OCI-LY3 (cell line): ENCODE data around the gene PTBP3.

Experiments
- H2AFZ ChIP-seq: fragments of 200-600, 300-600 bp; shearing (Covaris generic); 2 replicates; pipeline ENCODE4 v1.6.0; 2014; ENCODE audit warnings: antibody characterized with exemption, low read depth, low read length
- H3K27ac ChIP-seq: fragments of 200-600, 300-600 bp; sonication (generic); 2 replicates; pipeline ENCODE4 v1.5.1; 2014; ENCODE audit warnings: mild to moderate bottlenecking, low read length, moderate library complexity, mixed read lengths
- H3K27me3 ChIP-seq: fragments of 200-600, 300-600 bp; sonication (generic); 2 replicates; pipeline ENCODE4 v1.6.1; 2014; ENCODE audit warnings: low read depth, low read length, mixed read lengths
- H3K36me3 ChIP-seq: fragments of 200-600, 300-600 bp; sonication (generic); replicated peaks from 2 replicates; pipeline ENCODE3; 2014; ENCODE audit warnings: low read depth, low read length, mixed read lengths
- H3K4me1 ChIP-seq: fragments of 300-600, 200-600 bp; sonication (generic); 2 replicates; pipeline ENCODE4 v1.6.1; 2014; ENCODE audit warnings: low read length, mixed read lengths
- H3K4me2 ChIP-seq: fragments of 200-600, 300-600 bp; sonication (generic); 2 replicates; pipeline ENCODE4 v1.6.1; 2014; ENCODE audit warnings: low read length, mixed read lengths
- H3K4me3 ChIP-seq: fragments of 300-600, 200-600 bp; sonication (generic); 2 replicates; pipeline ENCODE4 v1.5.1; 2014; ENCODE audit warnings: antibody characterized with exemption, mild to moderate bottlenecking, low read length, moderate library complexity
- H3K79me2 ChIP-seq: fragments of 300-600, 200-600 bp; shearing (Covaris generic); 2 replicates; pipeline ENCODE4 v1.6.1; 2014; ENCODE audit warnings: mild to moderate bottlenecking, low read length, mixed read lengths
- H3K9ac ChIP-seq: fragments of 300-600, 200-600 bp; shearing (Covaris generic); 2 replicates; pipeline ENCODE4 v1.6.0; 2014; ENCODE audit warnings: mild to moderate bottlenecking, low read length, moderate library complexity
- H3K9me3 ChIP-seq: fragments of 200-600, 300-600 bp; shearing (Covaris generic); 2 replicates; pipeline ENCODE4 v1.6.1; 2014; ENCODE audit warnings: low read length, mixed read lengths; ENCODE audit not compliant: insufficient read depth
- H4K20me1 ChIP-seq: fragments of 200-600, 300-600 bp; sonication (generic); 2 replicates; pipeline ENCODE4 v1.6.1; 2016; ENCODE audit warnings: low read length, mixed read lengths; ENCODE audit not compliant: insufficient read depth
- CTCF ChIP-seq: fragments of 200-600, 300-600 bp; sonication (generic); IDR thresholded peaks from 2 replicates; pipeline ENCODE4 v1.5.1; 2014; ENCODE audit warnings: antibody characterized with exemption, low read length, low read depth
- EZH2phosphoT487 ChIP-seq: fragments of 200-600 bp; shearing (Covaris generic); IDR thresholded peaks from 2 replicates; pipeline ENCODE4 v1.6.1; 2018; ENCODE audit warnings: antibody characterized with exemption, mixed run types, low read depth

Gene PTBP3

GRCh38 chr9:112180387-112180881 lies 153.0 kb downstream of the PTBP3 start:
- H2AFZ ChIP-seq: 0 out of 2 replicates have a peak overlapping the region, but pooled peaks have one; percentile 6
- H3K36me3 ChIP-seq: no peaks in the 10 kb centered on the region
- H3K4me3 ChIP-seq: no peak overlapping the region
- no peak overlapping the region for H3K9ac ChIP-seq
- H3K79me2 ChIP-seq: no peaks in the 10 kb centered on the region
- no peak for TF ChIP-seq EZH2phosphoT487
- no peak for TF ChIP-seq CTCF
- H3K27me3 ChIP-seq: peaks cover 17% of the 10 kb centered on the region
- no peak overlapping the region for H3K4me2 ChIP-seq
- no peaks in the 10 kb centered on the region for H3K9me3 ChIP-seq
- H3K27ac ChIP-seq: no peak overlapping the region
- no peaks in the 10 kb centered on the region for H4K20me1 ChIP-seq
- peaks cover 4% of the 10 kb centered on the region; the same call in 1 of the 2 replicates for H3K4me1 ChIP-seq

GRCh38 chr9:112179816-112180215 lies 153.6 kb downstream of the PTBP3 start:
- Histone ChIP-seq H3K4me2 (no peak overlapping the region), H4K20me1 (no peaks in the 10 kb centered on the region), H3K79me2 (no peaks in the 10 kb centered on the region), H3K9me3 (no peaks in the 10 kb centered on the region), H3K4me3 (no peak overlapping the region), H3K27me3 (peaks cover 19% of the 10 kb centered on the region), H2AFZ (no peak overlapping the region), H3K4me1 (peaks cover 5% of the 10 kb centered on the region; the same call in 1 of the 2 replicates), H3K36me3 (no peaks in the 10 kb centered on the region), H3K9ac (no peak overlapping the region), H3K27ac (no peak overlapping the region)
- TF ChIP-seq EZH2phosphoT487 (no peak), CTCF (no peak)

- Histone ChIP-seq H3K4me2 (no peak overlapping the region), H3K4me3 (no peak overlapping the region), H3K9me3 (no peaks in the 10 kb centered on the region), H3K36me3 (no peaks in the 10 kb centered on the region), H3K9ac (no peak overlapping the region), H3K4me1 (peaks cover 10% of the 10 kb centered on the region; the same call in 1 of the 2 replicates), H3K27me3 (peaks cover 19% of the 10 kb centered on the region), H2AFZ (no peak overlapping the region), H4K20me1 (no peaks in the 10 kb centered on the region), H3K79me2 (no peaks in the 10 kb centered on the region), H3K27ac (no peak overlapping the region)
- TF ChIP-seq EZH2phosphoT487 (no peak), CTCF (no peak)
Observed at GRCh38 chr9:112176524-112176923, 156.9 kb downstream of the PTBP3 start.

GRCh38 chr9:112175796-112176315 lies 157.6 kb downstream of the PTBP3 start:
- H2AFZ ChIP-seq: peak overlapping the region; percentile 87; the same call in 1 of the 2 replicates
- peaks cover 10% of the 10 kb centered on the region; the same call in 1 of the 2 replicates for H3K4me1 ChIP-seq
- no peak overlapping the region for H3K27ac ChIP-seq
- H3K4me3 ChIP-seq: peak overlapping the region; percentile 83
- H4K20me1 ChIP-seq: no peaks in the 10 kb centered on the region
- H3K4me2 ChIP-seq: peak overlapping the region; percentile 88
- no peaks in the 10 kb centered on the region for H3K36me3 ChIP-seq
- no peaks in the 10 kb centered on the region for H3K9me3 ChIP-seq
- TF ChIP-seq EZH2phosphoT487: no peak
- TF ChIP-seq CTCF: no peak
- H3K27me3 ChIP-seq: peaks cover 19% of the 10 kb centered on the region
- no peaks in the 10 kb centered on the region for H3K79me2 ChIP-seq
- no peak overlapping the region; the same call in 1 of the 2 replicates for H3K9ac ChIP-seq
